Heart left ventricle (tissue), 16 donors: ENCODE data around the gene CMC4. TPM values are rescaled to one million over a fixed set of nuclear protein-coding genes. Genes with fewer than 3 reads are reported as not detected.

Source experiments
- ATAC-seq, 4 donors: fragments of 200-7000 bp; cut with Tn5 transposase; one replicate each; pipeline ENCODE4 v1.9.1; 2020 to 2022; ENCODE audit warnings: moderate library complexity in 4 of 4, mild to moderate bottlenecking in 3 of 4, moderate number of reproducible peaks in 1 of 4
- DNase-seq, 5 donors: peaks; one replicate each; pipeline ENCODE4 v3.0.0-alpha.2; 2020
- H3K27ac ChIP-seq, 12 donors: fragments of 200-600 bp; sonication (generic) in 4 of 12; one replicate each; pipeline versions ENCODE4 v1.5.0 to v1.8.0; 2016 to 2022; ENCODE audit warnings: mild to moderate bottlenecking in 2 of 12
- H3K27me3 ChIP-seq, 9 donors: fragments of 200-600 bp; sonication (generic) in 2 of 9; one replicate each; pipeline versions ENCODE4 v1.5.1 to v1.8.0; 2016 to 2022; ENCODE audit warnings: mild to moderate bottlenecking in 3 of 9
- H3K36me3 ChIP-seq, 9 donors: fragments of 200-600 bp; sonication (generic) in 2 of 9; one replicate each; pipeline versions ENCODE4 v1.5.0 to v1.8.0; 2018 to 2022; ENCODE audit warnings: mild to moderate bottlenecking in 2 of 9
- H3K4me1 ChIP-seq, 12 donors: fragments of 200-600 bp; sonication (generic) in 4 of 12; one replicate each; pipeline versions ENCODE4 v1.5.0 to v1.8.0; 2016 to 2022; ENCODE audit warnings: mild to moderate bottlenecking in 3 of 12
- H3K4me3 ChIP-seq, 12 donors: fragments of 200-600 bp; sonication (generic) in 4 of 12; one replicate each; pipeline versions ENCODE4 v1.5.0 to v1.8.0; 2017 to 2022; ENCODE audit warnings: mild to moderate bottlenecking in 9 of 12, moderate library complexity in 4 of 12
- H3K9me3 ChIP-seq, 12 donors: fragments of 200-600 bp; sonication (generic) in 4 of 12; one replicate each; pipeline versions ENCODE4 v1.5.0 to v1.8.0; 2016 to 2022; ENCODE audit warnings: mild to moderate bottlenecking in 1 of 12
- CTCF ChIP-seq, 12 donors: fragments of 200-600 bp; sonication (generic) in 4 of 12; IDR thresholded peaks; one replicate each; pipeline versions ENCODE4 v1.5.0 to v1.8.0; 2018 to 2022; ENCODE audit warnings: antibody characterized with exemption in 12 of 12, mild to moderate bottlenecking in 5 of 12
- POLR2A ChIP-seq, 2 donors: fragments of 450-650 bp; IDR thresholded peaks; one replicate each; pipeline ENCODE4 v1.6.1; 2017; ENCODE audit warnings: antibody characterized with exemption in 2 of 2, mild to moderate bottlenecking in 2 of 2, moderate library complexity in 2 of 2
- WGBS, 4 donors: extraction: QIAGEN DNeasy Blood & Tissue Kit in 2 of 4; methylation state at CpG; one replicate each; pipeline versions ENCODE4 v1.1.5 to v1.1.7; 2013 to 2018; 5-methylcytosine and 5-hydroxymethylcytosine counted together
- intact Hi-C, 10 donors: fragments of 100-400 bp; cut with DNase I; formaldehyde crosslinking; loops; one replicate each; pipeline versions ENCODE4 v1.11.1 to v1.14.2; 2022
- polyA plus RNA-seq, 2 donors: library from polyadenylated mRNA; stranded (reverse); fragments of 200-250 nt; gene quantifications; one replicate each; pipeline ENCODE4 v1.2.3, GENCODE V29; 2013
- total RNA-seq, 9 donors: library from RNA; depleted of rRNA in 2 of 9; stranded (reverse); fragments of >200 nt in 2 of 9; fragmentation: NEBNext Ultra II Directional in 3 of 9; extraction: Animal tissue kit (Norgen Biotek cat#: 25700) in 3 of 9; gene quantifications; one replicate each; pipeline versions ENCODE4 v1.1.0 to v1.2.4, GENCODE V29; 2016 to 2023
- donor health status: ischemic (EF 13 %, LVEDD 7.1; RV severe dilation, severe dysfunction).
- donor health status: healthy with polysubstance abuse.
- donor health status: DM: no; HTN: yes; CAD: no.
- donor health status: DM: no; HTN: no; CAD: no.
- donor health status: ischemic (EF 25% LVEDD 6.9; RV normal size, moderate dysfunction).
- donor health status: ischemic (EF 25% LVEDD 5.7; RV mildly dilated, moderate dysfunction).
- donor health status: healthy.
- donor health status: DM: yes; HTN: yes; CAD: no.
- donor health status: ischemic (EF 35%, LVEDD 5.7; RV mildly dilated, moderate dysfunction).
- donor health status: nonischemic (EF 11% LVEDD 7.7; RV severe dilation, severe dysfunction).
- donor health status: DM: yes; HTN: yes; CAD: no.
- donor health status: PGD.
- donor health status: ischemic (EF 29% LVEDD 5.4; RV normal size, mild dysfunction).
- donor health status: nonischemic (EF 23%, LVEDD 6.1; RV moderate dilation, normal function).

Gene CMC4
- total and polyA plus RNA-seq, 11 donors: 14.4 to 74.3 (median 24.0) TPM

GRCh38 chrX:155061760-155062159 is 9.2 kb downstream of the CMC4 start:
- intact Hi-C loops: no loop called here
- ATAC-seq (peak in 2 of 4 donors; percentile 15 to 37), DNase-seq (no peak)
- no peak overlapping the region for H3K4me3 ChIP-seq
- H3K4me1 ChIP-seq: peaks cover 0 to 14% (median 4%) of the 10 kb centered on the region in 12 donors
- no peak overlapping the region for H3K27ac ChIP-seq
- no peaks in the 10 kb centered on the region for H3K9me3 ChIP-seq
- 44 to 64% (median 49%) methylated on average over 4 of the region's 4 CpGs for WGBS, 4 donors
- TF ChIP-seq CTCF (IDR thresholded peaks at IDR 0.05) (no peak), POLR2A (IDR thresholded peaks at IDR 0.05) (no peak)
- peaks cover 0 to 30% (median 8%) of the 10 kb centered on the region in 9 donors for H3K36me3 ChIP-seq
- H3K27me3 ChIP-seq: no peaks in the 10 kb centered on the region

- Histone ChIP-seq H3K27me3 (no peaks in the 10 kb centered on the region), H3K4me1 (peaks cover 0 to 15% (median 6%) of the 10 kb centered on the region in 12 donors), H3K9me3 (no peaks in the 10 kb centered on the region), H3K36me3 (peaks cover 0 to 62% (median 19%) of the 10 kb centered on the region in 9 donors), H3K4me3 (peak overlapping the region in 5 of 12 donors; percentile 12 to 25 (median 18)), H3K27ac (peak overlapping the region in 8 of 12 donors; percentile 4 to 70 (median 42))
- no peak for TF ChIP-seq POLR2A (IDR thresholded peaks at IDR 0.05)
- peak; percentile 64 to 82 (median 70) for TF ChIP-seq CTCF (IDR thresholded peaks at IDR 0.05)
- intact Hi-C loops: loop anchor here in 9 of 10 donors (2.0 to 5.0 kb wide), 2 partner anchors 75 to 76 kb away; no protein-coding TSS in a partner anchor
- peak; percentile 72 to 95 (median 88) for ATAC-seq
- WGBS, 4 donors: 11 to 22% (median 15%) methylated on average over 23 to 25 of the region's 25 CpGs
- peak; percentile 49 to 75 (median 57) for DNase-seq
Observed at GRCh38 chrX:155056877-155057792, 13.8 kb downstream of the CMC4 start.

GRCh38 chrX:155056471-155056870 is 14.5 kb downstream of the CMC4 start:
- Histone ChIP-seq H3K36me3 (peaks cover 0 to 62% (median 25%) of the 10 kb centered on the region in 9 donors), H3K4me3 (no peak overlapping the region), H3K9me3 (no peaks in the 10 kb centered on the region), H3K4me1 (peaks cover 0 to 14% (median 5%) of the 10 kb centered on the region in 12 donors), H3K27ac (peak overlapping the region in 1 of 12 donors; percentile 43), H3K27me3 (no peaks in the 10 kb centered on the region)
- TF ChIP-seq POLR2A (IDR thresholded peaks at IDR 0.05) (no peak), CTCF (IDR thresholded peaks at IDR 0.05) (no peak)
- WGBS, 4 donors: 67 to 90% (median 83%) methylated on average over 1 of the region's 1 CpG
- ATAC-seq: no peak
- DNase-seq: no peak
- intact Hi-C loops: loop anchor here in 9 of 10 donors (2.0 to 5.0 kb wide), 2 partner anchors 74 to 76 kb away; no protein-coding TSS in a partner anchor

- H3K27me3 ChIP-seq: no peaks in the 10 kb centered on the region
- intact Hi-C loops: loop anchor here in 4 of 10 donors (2.0 to 5.0 kb wide), 2 partner anchors 71 to 73 kb away; no protein-coding TSS in a partner anchor
- 79 to 92% (median 86%) methylated on average over 3 of the region's 3 CpGs for WGBS, 4 donors
- no peak for DNase-seq
- TF ChIP-seq POLR2A (IDR thresholded peaks at IDR 0.05): no peak
- TF ChIP-seq CTCF (IDR thresholded peaks at IDR 0.05): no peak
- no peak overlapping the region for H3K27ac ChIP-seq
- H3K4me3 ChIP-seq: no peak overlapping the region
- H3K9me3 ChIP-seq: no peaks in the 10 kb centered on the region
- H3K36me3 ChIP-seq: peaks cover 0 to 60% (median 22%) of the 10 kb centered on the region in 9 donors
- ATAC-seq: no peak
- peaks cover 0 to 14% (median 5%) of the 10 kb centered on the region in 12 donors for H3K4me1 ChIP-seq
Observed at GRCh38 chrX:155055494-155055893, 15.4 kb downstream of the CMC4 start.
